Ectodermal cell (in vitro differentiated cells): Measurements from ENCODE around the gene PELI2. TPM values are rescaled to one million over a fixed set of nuclear protein-coding genes. Genes with fewer than 3 reads are reported as not detected.

Source experiments
- H3K27ac ChIP-seq: 2 replicates; pipeline ENCODE4 v1.7.0; 2013; ENCODE audit warnings: mild to moderate bottlenecking, low read depth, low read length; ENCODE audit not compliant: insufficient read depth, poor library complexity, severe bottlenecking
- H3K27me3 ChIP-seq: 2 replicates; pipeline ENCODE4 v1.7.0; 2013; ENCODE audit warnings: mild to moderate bottlenecking, low read length; ENCODE audit not compliant: insufficient read depth, control insufficient read depth, poor library complexity, severe bottlenecking
- H3K36me3 ChIP-seq: one replicate; pipeline ENCODE4 v1.7.0; 2013; ENCODE audit warnings: low read length; ENCODE audit not compliant: control insufficient read depth, insufficient read depth
- H3K4me1 ChIP-seq: one replicate; pipeline ENCODE4 v1.7.0; 2013; ENCODE audit warnings: low read length; ENCODE audit not compliant: control insufficient read depth, insufficient read depth
- H3K4me3 ChIP-seq: 2 replicates; pipeline ENCODE4 v1.7.0; 2013; ENCODE audit warnings: low read depth, low read length, control low read depth; ENCODE audit not compliant: insufficient read depth
- H3K9me3 ChIP-seq: 2 replicates; pipeline ENCODE4 v1.7.0; 2013; ENCODE audit warnings: mild to moderate bottlenecking, low read length, moderate library complexity; ENCODE audit not compliant: control insufficient read depth
- WGBS, 2 experiments: methylation state at CpG; one replicate each; pipeline ENCODE4 v1.1.7; 2013; ENCODE audit warnings: missing lambda C conversion rate in 2 of 2; 5-methylcytosine and 5-hydroxymethylcytosine counted together
- polyA plus RNA-seq, 4 experiments: library from polyadenylated mRNA; stranded (reverse); fragments of 50-300 nt; gene quantifications; one replicate each; pipeline ENCODE4 v1.2.3, GENCODE V29; 2013

The PELI2 gene, protein sequence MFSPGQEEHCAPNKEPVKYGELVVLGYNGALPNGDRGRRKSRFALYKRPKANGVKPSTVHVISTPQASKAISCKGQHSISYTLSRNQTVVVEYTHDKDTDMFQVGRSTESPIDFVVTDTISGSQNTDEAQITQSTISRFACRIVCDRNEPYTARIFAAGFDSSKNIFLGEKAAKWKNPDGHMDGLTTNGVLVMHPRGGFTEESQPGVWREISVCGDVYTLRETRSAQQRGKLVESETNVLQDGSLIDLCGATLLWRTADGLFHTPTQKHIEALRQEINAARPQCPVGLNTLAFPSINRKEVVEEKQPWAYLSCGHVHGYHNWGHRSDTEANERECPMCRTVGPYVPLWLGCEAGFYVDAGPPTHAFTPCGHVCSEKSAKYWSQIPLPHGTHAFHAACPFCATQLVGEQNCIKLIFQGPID
- polyA plus RNA-seq (2013, experiment 1 of 4) = 21.3 TPM
- polyA plus RNA-seq (2013, experiment 2 of 4) = 26.3 TPM
- 13.0 TPM for polyA plus RNA-seq (2013, experiment 3 of 4)
- 11.8 TPM for polyA plus RNA-seq (2013, experiment 4 of 4)

GRCh38 chr14:56117765-56118610 is at the start of gene PELI2:
PELI2 (plus strand) TSS chr14:56118411; CDS start chr14:56118661, 250 bp downstream.
- no peaks in the 10 kb centered on the region for H3K36me3 ChIP-seq
- peaks cover 8% of the 10 kb centered on the region for H3K4me1 ChIP-seq
- 0% methylated on average over 95 to 96 of the region's 96 CpGs for WGBS, 2 experiments
- no peaks in the 10 kb centered on the region for H3K27me3 ChIP-seq
- no peaks in the 10 kb centered on the region for H3K9me3 ChIP-seq
- peak within 1 kb of the TSS; percentile 81 for H3K4me3 ChIP-seq
- peak within 1 kb of the TSS; percentile 60 for H3K27ac ChIP-seq

- no peaks in the 10 kb centered on the region for H3K36me3 ChIP-seq
- no peak overlapping the region for H3K4me3 ChIP-seq
- H3K27me3 ChIP-seq = no peaks in the 10 kb centered on the region
- no peak overlapping the region for H3K27ac ChIP-seq
- no peaks in the 10 kb centered on the region for H3K4me1 ChIP-seq
- H3K9me3 ChIP-seq = no peaks in the 10 kb centered on the region
- 92 to 95% methylated on average over 4 of the region's 4 CpGs for WGBS, 2 experiments
Observed at GRCh38 chr14:56073799-56074198, 44.4 kb upstream of the PELI2 start.

DNA sequence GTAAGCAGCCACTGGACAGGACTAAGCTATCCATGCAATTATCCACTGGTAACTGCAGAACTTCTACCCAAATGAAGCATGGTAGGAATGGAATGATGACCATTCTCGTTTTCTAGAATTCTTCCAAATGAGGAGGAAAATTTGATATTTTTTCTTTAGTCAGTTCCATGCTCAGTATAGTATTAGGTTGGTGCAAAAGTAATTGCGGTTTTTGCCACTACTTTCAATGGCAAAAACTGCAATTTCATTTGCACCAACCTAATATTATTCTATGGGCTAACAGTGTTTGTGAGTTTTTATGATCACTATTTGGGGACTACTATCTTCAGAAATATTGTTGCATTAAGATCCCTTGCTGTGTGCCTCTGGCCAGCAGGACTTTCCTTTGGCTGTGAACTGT is 42.9 kb upstream of the PELI2 start:
- Histone ChIP-seq H3K4me1 (no peaks in the 10 kb centered on the region), H3K27ac (no peak overlapping the region), H3K36me3 (no peaks in the 10 kb centered on the region), H3K4me3 (no peak overlapping the region), H3K9me3 (no peaks in the 10 kb centered on the region), H3K27me3 (no peaks in the 10 kb centered on the region)
- 95 to 100% methylated on average over 1 to 2 of the region's 2 CpGs for WGBS, 2 experiments

GRCh38 chr14:56081139-56081538 is 37.1 kb upstream of the PELI2 start:
- no peak overlapping the region for H3K27ac ChIP-seq
- WGBS, 2 experiments = 91 to 93% methylated on average over 2 of the region's 2 CpGs

DNA sequence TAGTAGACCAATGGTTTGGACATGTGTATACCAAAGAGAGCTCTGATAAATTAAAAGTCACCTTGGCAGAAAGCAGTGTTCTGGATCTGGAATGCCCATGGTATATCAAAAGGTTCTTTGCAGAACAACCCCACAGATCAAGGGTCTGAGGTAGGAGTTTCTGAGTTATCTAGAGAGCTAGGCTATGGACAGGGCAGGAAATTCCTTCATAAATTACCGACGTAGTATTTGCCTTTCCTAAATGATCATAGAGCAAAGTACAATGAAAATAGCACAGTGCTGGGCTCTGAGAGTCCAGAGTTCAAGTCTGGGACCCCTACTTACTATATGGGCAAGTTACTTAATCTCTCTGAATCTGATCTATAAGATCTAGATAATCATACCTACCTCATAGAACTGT is 35.3 kb upstream of the PELI2 start:
- no peaks in the 10 kb centered on the region for H3K27me3 ChIP-seq
- H3K9me3 ChIP-seq = no peaks in the 10 kb centered on the region
- no peaks in the 10 kb centered on the region for H3K36me3 ChIP-seq
- 86 to 92% methylated on average over 2 of the region's 2 CpGs for WGBS, 2 experiments
- H3K27ac ChIP-seq = no peak overlapping the region
- peaks cover under 1% of the 10 kb centered on the region for H3K4me1 ChIP-seq
- H3K4me3 ChIP-seq = no peak overlapping the region

More at GRCh38 chr14:56081139-56081538, 37.1 kb upstream of the PELI2 start:
- Histone ChIP-seq H3K4me3 (no peak overlapping the region), H3K9me3 (no peaks in the 10 kb centered on the region), H3K27me3 (no peaks in the 10 kb centered on the region), H3K36me3 (no peaks in the 10 kb centered on the region), H3K4me1 (no peaks in the 10 kb centered on the region)

DNA sequence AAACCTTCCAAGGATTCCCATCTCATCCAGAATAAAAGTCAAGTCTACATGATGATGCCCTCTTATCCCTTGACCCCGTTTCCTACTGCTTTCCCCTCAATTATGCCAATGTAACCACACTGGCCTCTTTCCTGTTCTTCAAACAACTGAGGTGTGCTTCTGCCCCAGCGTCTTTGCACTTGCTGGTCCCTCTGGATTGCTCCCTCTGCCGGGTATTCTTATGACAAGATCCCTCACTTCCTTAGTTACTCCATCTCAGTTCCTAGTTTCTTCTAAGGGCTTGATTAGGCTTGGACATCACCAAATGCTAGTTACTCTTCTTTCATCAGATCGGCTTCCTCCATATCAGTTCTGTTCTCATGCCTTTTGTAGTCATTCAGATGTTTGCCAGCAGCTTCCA is 32.7 kb upstream of the PELI2 start:
- Histone ChIP-seq H3K27me3 (no peaks in the 10 kb centered on the region), H3K27ac (no peak overlapping the region), H3K4me1 (peaks cover 18% of the 10 kb centered on the region), H3K4me3 (no peak overlapping the region), H3K9me3 (no peaks in the 10 kb centered on the region), H3K36me3 (no peaks in the 10 kb centered on the region)
- 90 to 93% methylated on average over 4 of the region's 4 CpGs for WGBS, 2 experiments

DNA sequence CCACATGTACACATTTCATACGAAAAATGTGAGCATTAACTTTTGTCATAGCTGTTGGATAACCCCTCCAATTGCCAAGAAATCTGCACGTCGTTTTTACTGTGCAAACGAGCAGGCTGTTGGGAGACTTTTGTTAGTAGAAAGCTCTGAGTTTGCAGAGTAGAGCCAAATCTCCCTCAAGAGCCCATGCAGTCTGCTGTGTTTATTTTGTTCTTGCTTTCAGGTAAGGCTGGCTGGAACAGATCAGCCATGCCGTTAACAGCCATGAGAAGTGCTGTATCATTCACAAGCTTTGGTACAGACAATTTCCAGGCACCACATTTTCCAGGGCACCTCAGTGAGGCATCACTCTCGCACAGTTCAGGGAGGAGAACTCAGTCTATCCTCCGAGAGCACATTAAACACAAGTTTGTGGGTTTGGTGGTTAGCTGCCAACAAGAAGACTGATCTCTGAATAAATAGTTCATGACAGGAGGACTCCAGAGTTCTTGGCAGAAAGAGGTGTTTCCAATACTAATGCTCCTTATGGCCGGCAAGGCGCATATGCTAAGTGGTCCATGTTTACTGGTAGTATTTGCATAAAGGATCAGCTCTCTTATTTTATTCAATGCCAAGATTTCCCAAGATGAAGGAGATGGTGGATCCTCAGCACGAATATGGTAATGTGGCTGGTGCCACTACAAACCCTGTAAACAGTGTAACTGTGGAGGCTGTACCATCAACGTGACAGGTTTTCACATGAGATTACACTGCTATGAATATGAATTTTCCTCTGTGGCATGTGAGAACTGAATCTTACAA is 30.3 kb upstream of the PELI2 start:
- H3K4me3 ChIP-seq = no peak overlapping the region
- 82 to 84% methylated on average over 11 of the region's 11 CpGs for WGBS, 2 experiments
- no peak overlapping the region for H3K27ac ChIP-seq
- no peaks in the 10 kb centered on the region for H3K27me3 ChIP-seq
- no peaks in the 10 kb centered on the region for H3K36me3 ChIP-seq
- no peaks in the 10 kb centered on the region for H3K9me3 ChIP-seq
- peaks cover 18% of the 10 kb centered on the region for H3K4me1 ChIP-seq

DNA sequence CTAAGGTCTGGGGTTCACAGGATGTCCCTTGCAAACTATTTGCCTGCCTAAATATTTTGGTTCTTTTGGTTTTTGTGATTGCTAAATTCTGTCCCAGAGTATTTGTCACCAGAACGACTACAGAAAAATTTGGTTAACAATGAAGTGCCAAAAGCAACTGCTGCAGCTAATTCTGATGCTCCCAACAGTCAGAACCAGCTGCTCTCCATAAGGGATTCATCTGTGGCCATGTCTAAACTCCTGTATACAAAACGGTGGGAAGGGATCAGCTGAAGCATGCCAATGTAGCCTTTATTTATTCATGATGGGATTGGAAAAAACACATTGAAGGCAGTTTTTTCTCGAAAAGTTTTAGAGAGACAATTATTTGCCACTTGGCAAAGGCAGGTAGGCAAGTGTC is 29.3 kb upstream of the PELI2 start:
- WGBS, 2 experiments = 29 to 38% methylated on average over 3 of the region's 3 CpGs
- Histone ChIP-seq H3K27me3 (no peaks in the 10 kb centered on the region), H3K4me1 (peaks cover 18% of the 10 kb centered on the region), H3K9me3 (no peaks in the 10 kb centered on the region), H3K36me3 (no peaks in the 10 kb centered on the region), H3K4me3 (no peak overlapping the region), H3K27ac (no peak overlapping the region)

DNA sequence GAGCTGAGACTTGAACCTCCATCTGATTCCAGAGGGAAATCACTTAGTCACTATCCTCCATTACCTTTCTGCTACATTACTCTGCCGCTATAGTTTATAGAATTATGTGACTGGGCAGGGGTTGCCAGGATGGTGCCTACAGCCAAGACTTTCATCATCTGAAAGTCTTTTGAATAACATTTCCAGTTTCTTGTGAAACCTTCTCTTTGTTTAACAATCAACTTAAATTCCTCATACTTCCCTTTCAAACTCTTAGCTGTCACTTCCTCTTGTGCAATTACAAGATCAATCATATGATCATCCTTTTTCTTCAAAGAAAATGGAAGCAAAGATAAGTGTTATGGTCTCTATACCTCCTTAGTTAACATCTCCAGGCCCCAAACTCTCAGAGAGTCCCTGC is 25.4 kb upstream of the PELI2 start:
- H3K27ac ChIP-seq = no peak overlapping the region
- no peaks in the 10 kb centered on the region for H3K27me3 ChIP-seq
- H3K9me3 ChIP-seq = no peaks in the 10 kb centered on the region
- 100% methylated on average over 1 of the region's 1 CpG for WGBS, 2 experiments
- no peaks in the 10 kb centered on the region for H3K36me3 ChIP-seq
- H3K4me1 ChIP-seq = peaks cover 18% of the 10 kb centered on the region
- no peak overlapping the region for H3K4me3 ChIP-seq
